Ecto neural progenitor cell (in vitro differentiated cells): ENCODE data around the gene ANKS1A.
"Not testable (repeated sequence)": the region's sequence is repeated elsewhere in the genome, so short reads cannot be mapped to it uniquely, and the experiment has no call there.

Experiments
- DNase-seq: peaks from one replicate; pipeline ENCODE4 v3.0.0-alpha.2; 2018; ENCODE audit warnings: low spot score

Gene ANKS1A

GRCh38 chr6:34922177-34922663, 33.2 kb downstream of the ANKS1A start:
- no peak for DNase-seq

- DNase-seq = no peak
Observed at GRCh38 chr6:34924831-34925625, 36.0 kb downstream of the ANKS1A start.

DNA sequence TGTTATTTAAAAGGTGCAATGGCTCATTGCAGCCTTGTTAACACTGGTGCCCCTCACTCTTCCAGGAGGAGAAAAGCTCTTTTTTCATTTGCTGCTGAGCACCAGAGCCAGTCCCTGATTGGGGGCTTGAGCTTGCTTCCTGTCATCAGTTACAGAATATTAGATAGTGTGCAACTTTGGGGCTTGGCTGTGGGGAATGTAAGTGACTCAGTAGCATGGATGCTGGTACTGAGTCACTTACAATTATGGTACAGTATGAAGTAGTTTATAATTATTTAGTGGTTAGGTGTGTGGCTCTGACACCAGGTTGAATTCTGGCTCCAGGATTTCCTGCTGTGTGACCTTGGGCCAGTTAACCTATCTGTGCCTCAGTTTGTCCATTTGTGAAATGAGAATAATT, 37.6 kb downstream of the ANKS1A start:
- no peak for DNase-seq

GRCh38 chr6:34928220-34928619, 39.2 kb downstream of the ANKS1A start:
- peak; percentile 50 for DNase-seq

DNA sequence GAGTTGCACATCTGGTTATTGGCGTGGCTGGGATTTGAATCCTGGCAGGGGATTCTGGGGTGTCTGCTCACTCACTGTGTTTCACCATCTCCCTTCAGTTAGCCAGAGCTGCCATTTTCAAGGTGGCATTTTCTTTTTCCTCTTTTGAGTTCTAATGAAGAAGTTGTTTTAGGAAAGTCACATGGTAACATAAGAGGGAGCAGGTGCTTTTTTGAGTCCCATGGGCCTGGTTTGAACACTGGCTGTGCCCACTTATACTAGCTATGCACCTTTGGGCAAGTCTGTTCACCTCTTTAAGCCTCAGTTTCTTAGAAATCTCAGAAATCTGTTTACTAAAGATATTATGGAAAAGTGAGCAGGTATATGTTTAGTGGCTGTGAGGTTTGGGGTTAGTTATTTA, 39.6 kb downstream of the ANKS1A start:
- no peak for DNase-seq

DNA sequence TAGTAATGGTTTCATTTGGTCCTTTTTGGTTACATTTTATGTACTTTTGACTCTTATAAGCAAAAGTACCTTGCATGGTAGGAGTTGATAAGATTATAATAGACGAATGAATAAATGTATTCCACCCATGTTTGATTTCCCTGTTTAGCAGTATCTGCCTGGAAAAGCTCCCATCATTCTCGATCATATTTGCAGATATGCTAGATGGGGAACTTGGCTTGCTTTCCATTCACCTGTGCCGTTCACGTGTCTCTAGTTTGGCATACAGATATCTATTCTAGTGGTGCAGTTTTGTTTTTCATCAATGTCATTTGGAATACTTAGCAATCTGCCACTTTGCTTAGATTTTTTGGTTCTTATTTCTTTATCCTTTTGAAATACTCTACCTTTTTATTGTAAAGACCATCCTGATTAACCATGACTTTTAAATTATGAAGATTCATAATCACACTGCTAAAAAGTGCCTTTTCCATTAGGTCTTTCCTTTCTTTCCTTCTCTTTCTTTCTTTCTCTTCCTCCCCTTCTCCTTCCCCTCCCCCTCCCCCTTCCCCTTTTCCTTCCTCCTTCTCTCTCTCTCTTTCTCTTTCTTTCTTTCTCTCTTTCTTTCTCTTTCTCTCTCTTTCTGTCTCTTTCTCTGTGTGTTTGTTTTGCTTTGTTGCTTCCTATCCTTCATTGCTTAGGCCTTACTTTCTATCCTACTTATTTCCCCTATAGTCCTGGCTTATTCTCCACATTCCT, 40.4 kb downstream of the ANKS1A start:
- DNase-seq = no peak

GRCh38 chr6:34930221-34930620, 41.2 kb downstream of the ANKS1A start:
- DNase-seq = no peak

- not testable (repeated sequence) for DNase-seq
Observed at GRCh38 chr6:34932202-34932601, 43.1 kb downstream of the ANKS1A start.

DNA sequence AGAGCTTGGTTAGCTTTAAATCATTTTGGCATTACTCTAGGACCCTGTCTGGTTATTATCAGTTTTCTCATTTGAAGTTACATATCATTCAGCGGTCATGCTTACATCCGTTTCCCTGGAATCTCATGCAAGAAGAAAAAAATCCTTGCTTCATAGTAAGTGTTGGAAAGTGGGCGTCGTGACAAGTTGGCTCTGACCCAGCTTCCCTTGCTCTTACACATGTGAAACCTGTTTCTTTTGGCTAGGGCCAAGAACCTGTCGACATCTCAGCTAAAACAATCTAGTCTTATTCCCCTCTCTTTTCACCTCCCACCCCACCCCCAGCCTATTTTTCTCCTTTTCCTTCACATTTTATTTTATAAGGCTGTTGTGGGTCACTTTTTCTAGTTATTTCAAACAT, 45.5 kb downstream of the ANKS1A start:
- DNase-seq = no peak

- no peak for DNase-seq
Observed at GRCh38 chr6:34938268-34938667, 49.2 kb downstream of the ANKS1A start.

GRCh38 chr6:34940030-34940434, 51.0 kb downstream of the ANKS1A start:
- no peak for DNase-seq

GRCh38 chr6:34941421-34941820, 52.4 kb downstream of the ANKS1A start:
- no peak for DNase-seq

DNA sequence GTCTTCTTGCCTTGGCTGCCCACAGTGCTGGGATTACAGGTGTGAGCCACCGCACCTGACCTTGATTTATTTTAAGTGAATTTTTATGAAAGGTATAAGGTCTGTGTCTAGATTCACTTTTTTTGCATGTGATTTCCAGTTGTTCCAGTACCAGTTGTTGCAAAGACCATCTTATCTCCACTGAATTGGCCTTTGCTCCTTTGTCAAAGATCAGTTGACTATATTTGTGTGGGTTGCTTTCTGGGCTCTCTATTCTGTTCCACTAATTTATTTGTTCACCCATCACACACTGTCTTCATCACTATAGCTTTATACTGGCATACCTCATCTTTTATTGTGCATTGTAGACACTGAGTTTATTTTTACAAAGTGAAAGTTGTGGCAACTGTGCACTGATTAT, 56.3 kb downstream of the ANKS1A start:
- no peak for DNase-seq

DNA sequence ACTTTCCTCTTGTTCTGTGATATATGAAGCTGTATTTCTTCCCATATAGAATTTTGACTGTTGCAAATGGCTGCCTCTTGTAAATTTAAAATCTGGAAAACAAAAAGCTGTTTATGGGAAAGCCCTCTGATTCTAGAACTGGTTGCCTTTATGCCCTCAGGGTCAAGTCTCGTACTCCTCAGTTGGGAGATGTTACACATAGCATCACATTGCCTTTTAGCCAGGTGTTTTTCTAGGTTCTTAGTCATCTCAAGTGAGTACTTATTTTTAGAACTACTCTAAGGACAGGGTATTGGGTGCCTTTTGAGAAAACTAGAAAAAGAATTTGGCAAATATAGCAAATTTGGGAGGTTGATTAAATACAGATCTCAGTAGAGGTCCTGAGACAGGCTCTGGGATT, 58.5 kb downstream of the ANKS1A start:
- no peak for DNase-seq

DNA sequence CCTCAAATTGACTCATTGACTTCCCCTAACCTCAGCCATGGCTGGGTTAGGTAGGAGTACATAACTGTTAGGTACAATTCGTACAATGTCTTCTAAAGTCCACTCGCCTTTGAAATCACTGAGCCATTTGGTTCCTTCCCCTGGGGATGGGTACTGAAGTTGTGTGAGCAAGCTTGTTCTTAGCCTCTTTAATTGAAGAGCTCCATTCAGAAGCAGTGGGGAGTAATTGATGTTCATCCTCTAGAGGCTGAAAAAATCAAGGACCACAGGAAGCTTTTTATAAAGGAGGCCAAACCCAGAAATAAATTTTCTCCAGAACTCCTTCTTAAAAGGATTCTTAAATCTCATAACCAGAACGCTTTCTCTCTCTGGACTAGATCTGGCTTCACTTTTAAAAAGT, 60.6 kb downstream of the ANKS1A start:
- no peak for DNase-seq

GRCh38 chr6:34950849-34951248, 61.8 kb downstream of the ANKS1A start:
- DNase-seq = no peak

- DNase-seq = no peak
Observed at GRCh38 chr6:34951731-34952130, 62.7 kb downstream of the ANKS1A start.

DNA sequence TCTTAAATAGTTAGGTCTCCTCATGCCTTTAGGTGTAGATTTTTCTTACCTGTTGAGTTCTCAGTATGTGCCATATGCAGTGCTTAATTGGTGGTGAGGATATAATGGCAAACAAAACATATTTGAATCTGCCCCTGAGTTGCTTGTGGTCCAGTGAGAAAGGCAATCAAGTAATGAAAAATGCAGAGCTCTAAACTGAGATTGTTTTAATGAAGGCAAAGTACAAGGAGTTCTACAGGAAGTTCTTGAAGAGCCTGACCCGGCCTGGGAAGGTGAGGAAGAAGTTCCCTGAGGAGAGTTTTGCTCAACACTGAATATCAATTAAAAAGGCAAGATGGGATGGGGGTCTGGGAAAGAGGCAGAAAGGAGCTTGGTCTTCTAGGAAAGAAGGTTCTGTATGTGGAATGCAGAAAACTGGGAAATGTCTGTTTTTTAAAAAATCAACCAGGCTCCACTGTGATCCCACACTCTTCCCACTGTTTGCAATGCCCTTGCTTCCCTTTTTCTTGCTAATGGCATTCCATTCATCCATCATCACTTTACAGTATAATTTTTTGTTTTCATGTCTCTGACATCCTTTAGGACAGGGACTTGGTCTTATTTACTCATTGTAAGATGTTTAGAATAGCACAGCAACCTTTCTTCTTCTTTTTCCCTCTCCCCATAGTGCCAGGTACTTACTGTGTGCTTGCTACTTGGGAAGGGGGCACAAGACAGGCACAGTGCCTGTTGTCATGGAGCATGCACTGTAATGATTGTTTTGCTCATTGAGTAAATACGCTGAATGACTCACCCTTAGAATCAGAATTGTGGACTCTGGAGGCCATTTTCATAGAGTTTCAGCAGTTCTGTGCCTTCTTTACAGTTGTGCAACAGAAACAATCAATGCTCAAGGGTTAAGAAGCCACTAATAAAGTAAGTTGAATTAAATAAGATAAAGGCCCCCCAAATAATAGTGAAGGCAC, 64.3 kb downstream of the ANKS1A start:
- DNase-seq = no peak

- no peak for DNase-seq
Observed at GRCh38 chr6:34955442-34955841, 66.4 kb downstream of the ANKS1A start.

DNA sequence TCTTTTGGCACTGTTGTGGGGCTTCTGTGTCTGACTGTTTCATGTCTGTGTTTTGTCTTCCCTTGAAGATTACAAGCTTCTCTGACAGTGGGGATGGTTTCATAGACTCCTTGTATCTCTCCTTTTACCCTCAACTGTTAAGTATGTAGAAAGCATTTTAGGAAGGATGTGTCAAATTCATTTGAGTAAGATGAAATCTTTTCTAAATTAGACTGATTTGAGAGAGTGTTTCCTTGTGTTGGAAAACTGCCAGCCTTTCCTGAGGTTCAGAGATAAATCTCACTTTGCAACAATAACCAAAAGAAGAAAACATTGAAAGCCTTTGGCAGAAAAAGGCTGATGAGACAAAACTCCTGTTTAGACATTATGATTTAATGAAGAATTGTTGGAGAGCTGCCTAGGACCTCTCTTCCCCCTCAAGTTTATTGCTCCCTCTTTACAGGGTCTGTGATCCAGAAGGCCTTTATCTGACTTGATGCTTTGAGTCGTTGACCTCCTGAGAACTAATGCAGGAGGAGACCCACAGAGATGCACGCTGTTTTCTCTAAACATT, 68.3 kb downstream of the ANKS1A start:
- DNase-seq = no peak

GRCh38 chr6:34958734-34959133, 69.7 kb downstream of the ANKS1A start:
- no peak for DNase-seq

DNA sequence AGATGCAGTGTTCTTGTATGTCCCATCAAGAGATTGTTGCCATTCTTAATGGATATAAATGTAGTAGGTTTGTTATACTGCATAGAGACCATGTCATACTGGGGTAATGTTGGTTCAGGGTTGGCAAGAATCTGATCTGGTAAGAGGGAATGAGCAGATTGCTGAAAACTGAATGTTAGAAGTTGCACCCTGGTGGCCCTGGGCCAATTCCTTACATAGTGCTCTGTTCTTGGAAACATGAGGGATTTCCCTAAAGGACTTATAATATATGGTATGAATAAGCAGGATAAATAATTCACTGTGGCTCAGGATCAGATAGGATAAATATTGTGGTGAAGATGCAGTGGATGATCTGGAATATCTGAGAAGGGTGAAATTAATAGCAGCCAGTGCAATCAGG, 70.2 kb downstream of the ANKS1A start:
- DNase-seq = no peak
